Erythroblast (primary cell): ENCODE results near the gene ZMIZ1.

Experiments used
- GATA1 ChIP-seq: IDR thresholded peaks from 2 replicates; pipeline ENCODE4 v1.6.1; 2011; ENCODE audit warnings: low read depth, mild to moderate bottlenecking, control low read depth, low read length, moderate library complexity
- POLR2A ChIP-seq: IDR thresholded peaks from 2 replicates; pipeline ENCODE4 v1.6.1; 2011; ENCODE audit warnings: mild to moderate bottlenecking, low read length

DNA sequence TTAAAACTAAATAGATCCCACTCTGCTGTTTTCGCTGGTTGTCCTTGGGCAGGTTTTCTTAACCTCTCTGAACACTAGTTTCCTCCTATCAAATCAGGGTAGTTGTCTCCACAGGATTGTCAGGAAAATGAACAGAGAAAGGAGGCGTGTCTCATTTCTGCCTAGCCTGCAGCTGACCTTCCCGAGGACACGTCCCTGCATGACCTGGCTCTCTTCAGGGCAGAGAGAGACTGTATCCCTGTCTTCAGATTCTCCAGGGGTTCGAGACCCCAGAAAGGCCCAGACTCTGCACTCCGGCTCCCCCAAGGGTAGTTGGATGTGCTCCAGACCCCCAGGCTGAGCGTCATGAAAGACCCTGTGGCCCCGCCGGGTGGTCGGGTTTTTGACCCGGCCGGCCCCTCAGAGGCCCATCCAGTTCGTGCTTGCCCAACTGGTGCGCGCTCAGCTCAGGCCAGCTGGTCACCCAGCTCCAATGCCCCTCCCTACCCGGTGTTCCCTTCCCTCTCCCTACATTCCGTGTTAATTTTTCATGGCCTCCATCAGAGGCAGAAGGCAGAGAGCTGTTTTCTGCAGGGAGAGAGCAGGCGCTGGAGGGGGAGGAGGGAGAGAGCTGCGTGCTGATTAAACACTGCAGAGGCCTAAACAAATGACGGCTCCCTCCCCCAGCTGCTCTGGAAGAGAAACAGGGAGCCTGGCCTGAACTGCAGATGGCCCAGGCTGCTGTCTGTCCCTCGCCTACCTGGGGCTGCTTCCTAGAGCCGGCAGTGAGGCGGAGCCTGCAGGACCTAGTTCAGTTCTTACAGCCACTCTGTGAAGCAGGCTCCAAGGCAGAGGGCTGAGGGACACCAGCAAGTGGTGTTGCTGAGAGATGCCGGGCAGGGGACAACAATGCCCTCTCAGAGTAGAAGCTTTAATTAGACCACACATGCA lies 192.3 kb downstream of the ZMIZ1 start:
- TF ChIP-seq POLR2A (no peak), GATA1 (no peak)
